GM12864 (cell line): ENCODE data around the gene TXLNA.

ENCODE experiments used
- DNase-seq: peaks from one replicate; pipeline ENCODE4 v3.0.0-alpha.2; 2011; ENCODE audit warnings: low read depth
- H3K4me3 ChIP-seq: 2 replicates; pipeline ENCODE4 v1.5.1; 2011; ENCODE audit warnings: mild to moderate bottlenecking, low read depth, low read length, control low read depth
- CTCF ChIP-seq: IDR thresholded peaks from 2 replicates; pipeline ENCODE4 v1.5.1; 2011; ENCODE audit warnings: low read depth, mild to moderate bottlenecking, moderate library complexity, low read length, control low read depth, inconsistent platforms; ENCODE audit errors: missing control alignments

The TXLNA gene

DNA sequence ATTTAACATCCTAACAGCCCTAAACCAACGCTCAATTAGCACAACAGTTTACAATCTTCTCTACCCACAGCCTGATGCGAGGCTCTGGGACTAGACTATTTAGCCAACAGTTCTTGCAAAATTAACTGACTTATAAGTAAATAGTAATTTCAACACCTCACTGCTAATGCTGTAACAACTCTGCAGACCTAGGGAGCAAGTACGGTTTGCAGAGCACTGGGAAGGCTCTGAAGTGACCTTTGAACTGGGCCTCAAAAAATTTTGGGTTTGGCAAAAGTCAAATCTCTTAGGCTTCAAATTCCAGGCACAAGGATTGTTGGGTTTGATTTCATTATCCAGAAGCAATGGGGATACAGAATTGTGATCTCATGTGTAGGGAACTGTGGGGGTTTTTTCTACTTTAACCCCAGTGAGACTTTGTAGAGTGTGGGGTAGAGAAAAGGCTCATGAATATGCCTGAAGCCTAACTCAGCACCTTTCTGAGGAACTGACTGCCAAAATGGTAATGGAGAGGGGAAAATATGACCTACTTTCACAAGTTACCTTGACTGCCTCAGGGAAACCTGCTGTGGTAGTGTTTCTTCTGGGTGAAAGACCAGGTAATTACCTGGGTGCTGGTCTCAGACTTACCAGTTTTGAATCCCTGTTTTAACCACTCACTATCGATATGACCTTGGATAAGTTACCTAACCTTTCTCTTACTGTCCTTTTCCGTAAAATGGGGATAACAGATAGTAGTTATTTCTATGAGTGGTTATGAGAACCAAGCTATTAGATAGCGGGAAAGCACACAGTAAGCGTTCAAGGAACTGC lies 889 bp upstream of the TXLNA start:
- no peak for DNase-seq
- H3K4me3 ChIP-seq, result peak overlapping the region; percentile 84; the same call in 1 of the 2 replicates
- TF ChIP-seq CTCF, result no peak

- no peak for DNase-seq
- H3K4me3 ChIP-seq, result peak overlapping the region; percentile 84
- TF ChIP-seq CTCF, result no peak
Observed at GRCh38 chr1:32179193-32179442, 357 bp upstream of the TXLNA start.

- peak overlapping the region; percentile 84 for H3K4me3 ChIP-seq
- no peak for TF ChIP-seq CTCF
- no peak for DNase-seq
Observed at GRCh38 chr1:32180186-32181060, 948 bp downstream of the TXLNA start.

DNA sequence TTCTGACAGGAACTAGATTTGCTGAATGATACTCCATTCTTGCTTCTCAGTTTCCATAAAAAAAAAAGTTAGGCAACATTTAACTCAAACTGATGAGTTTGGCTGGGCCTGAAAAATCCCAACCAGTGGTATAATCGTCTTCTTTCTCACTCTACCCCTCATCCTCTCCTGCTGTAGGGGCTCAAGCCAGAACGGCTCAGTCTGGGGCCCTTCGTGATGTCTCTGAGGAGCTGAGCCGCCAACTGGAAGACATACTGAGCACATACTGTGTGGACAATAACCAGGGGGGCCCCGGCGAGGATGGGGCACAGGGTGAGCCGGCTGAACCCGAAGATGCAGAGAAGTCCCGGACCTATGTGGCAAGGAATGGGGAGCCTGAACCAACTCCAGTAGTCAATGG lies 1.6 kb downstream of the TXLNA start:
- peak overlapping the region; percentile 84 for H3K4me3 ChIP-seq
- DNase-seq, result no peak
- no peak for TF ChIP-seq CTCF

DNA sequence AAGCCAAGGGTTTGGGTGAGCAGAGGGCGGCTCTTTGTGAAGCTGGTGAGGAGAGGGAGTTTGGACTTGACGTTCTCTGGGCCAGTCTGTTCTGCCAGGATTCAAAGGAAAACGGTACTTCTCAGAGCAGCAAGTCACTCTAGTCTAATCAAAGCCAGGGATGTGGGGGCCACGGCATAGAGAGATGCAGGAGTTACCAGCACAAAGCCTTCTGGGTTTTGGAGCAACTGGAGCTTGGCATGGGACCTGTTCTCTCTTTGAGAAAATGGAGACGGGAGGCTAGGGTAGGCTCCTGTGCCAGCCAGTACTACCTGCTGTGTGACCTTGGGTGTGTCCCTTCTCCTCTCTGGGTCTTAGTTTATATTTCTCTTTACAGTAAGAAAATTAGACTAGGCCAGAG lies 2.1 kb downstream of the TXLNA start:
- DNase-seq, result no peak
- H3K4me3 ChIP-seq, result peak overlapping the region; percentile 84
- no peak for TF ChIP-seq CTCF

DNA sequence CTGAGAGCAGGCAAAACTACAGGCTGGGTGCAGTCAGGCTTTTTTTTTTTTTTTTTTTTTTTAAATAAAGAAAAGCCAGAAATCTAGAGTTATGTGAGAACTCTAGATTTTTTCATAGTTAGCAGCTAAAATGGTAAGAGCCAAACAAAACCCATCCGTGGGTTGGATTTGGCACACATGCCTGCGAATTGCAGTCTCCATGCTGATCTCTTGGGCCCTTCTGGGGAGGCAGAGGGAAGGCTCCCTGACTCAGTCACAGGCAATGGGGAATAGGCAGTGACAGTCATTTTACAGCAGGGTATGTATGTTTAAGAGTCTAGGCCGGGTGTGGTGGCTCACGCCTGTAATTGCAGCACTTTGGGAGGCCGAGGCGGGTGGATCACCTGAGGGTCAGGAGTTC lies 2.6 kb downstream of the TXLNA start:
- peak overlapping the region; percentile 84; the same call in 1 of the 2 replicates for H3K4me3 ChIP-seq
- TF ChIP-seq CTCF, result no peak
- no peak for DNase-seq
